ENCODE data around the gene PIAS2. TPM values are rescaled to one million over a fixed set of nuclear protein-coding genes. Genes with fewer than 3 reads are reported as not detected.

Gene PIAS2
- total and polyA plus RNA-seq, 2 experiments from 2014 or later = 30.3 to 54.2 TPM

GRCh38 chr18:46920067-46920466 is 2.8 kb upstream of the PIAS2 start (continued):
- no peak for TF ChIP-seq ZNF462 (CRISPR knock-in tag; IDR thresholded peaks at IDR 0.05)
- no peak for TF ChIP-seq POLR2AphosphoS5 (IDR thresholded peaks at IDR 0.05; ENCODE audit: low read depth)
- no peak for TF ChIP-seq ZNF114 (CRISPR knock-in tag; IDR thresholded peaks at IDR 0.05)
- no peak for TF ChIP-seq JUNB (IDR thresholded peaks at IDR 0.05; ENCODE audit: unreplicated experiment)
- TF ChIP-seq EZH2phosphoT487 (IDR thresholded peaks at IDR 0.05; ENCODE audit: unreplicated experiment) = no peak
- TF ChIP-seq STAT1 (IDR thresholded peaks at IDR 0.05; ENCODE audit: unreplicated experiment) = no peak
- no peak for TF ChIP-seq EZH2 (IDR thresholded peaks at IDR 0.05; ENCODE audit: low read depth, unreplicated experiment)
- no peak for TF ChIP-seq ETS1 (IDR thresholded peaks at IDR 0.05)
- no peak for TF ChIP-seq REST (IDR thresholded peaks at IDR 0.05; ENCODE audit: unreplicated experiment)
